NCI-H146 treated with DMSO at 0.1 percent for 48 hours (cell line): ENCODE results near the gene USP27X.

Experiments used
- DNase-seq: peaks from one replicate; lab custom pipeline; 2025; ENCODE audit not compliant: unreplicated experiment; lab: John Stamatoyannopoulos, UW

The USP27X gene

GRCh38 chrX:49880668-49881067, 1.4 kb downstream of the USP27X start:
- DNase-seq, result no peak

GRCh38 chrX:49884290-49884862, 5.1 kb downstream of the USP27X start:
- DNase-seq, result peak; percentile 48

DNA sequence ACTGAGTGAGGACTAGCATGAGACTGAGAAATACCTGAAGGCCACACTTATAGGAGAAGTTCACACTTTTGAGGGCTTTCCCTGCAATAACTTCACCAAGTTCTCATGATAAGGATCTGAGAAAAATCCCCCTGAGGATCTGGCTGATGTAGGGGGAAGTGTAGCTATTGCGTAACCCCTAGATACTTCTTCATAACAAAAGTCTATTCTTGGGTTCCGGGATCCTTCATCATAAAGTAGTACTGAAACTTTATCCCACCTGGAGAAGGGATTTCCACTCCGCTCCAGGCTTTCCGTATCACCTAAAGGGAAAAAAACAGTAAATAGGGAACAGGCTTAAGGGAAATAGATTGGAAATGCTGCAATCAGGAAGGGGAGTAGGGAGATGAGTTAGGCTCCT, 13.3 kb downstream of the USP27X start:
- no peak for DNase-seq

DNA sequence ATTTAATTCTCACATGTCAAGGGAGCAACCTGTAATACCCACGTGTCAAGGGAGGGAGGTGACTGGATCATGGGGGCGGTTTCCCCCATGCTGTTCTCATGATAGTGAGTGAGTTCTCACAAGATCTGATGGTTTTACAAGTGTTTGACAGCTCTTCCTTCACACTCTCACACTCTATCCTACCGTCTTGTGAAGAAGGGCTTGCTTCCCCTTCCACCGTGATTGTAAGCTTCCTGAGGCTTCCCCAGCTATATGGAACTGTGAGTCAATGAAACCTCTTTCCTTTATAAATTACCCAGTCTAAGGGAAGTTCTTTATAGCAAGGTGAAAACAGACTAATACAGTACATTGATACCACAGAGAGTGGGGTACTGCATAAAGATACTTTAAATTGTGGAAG, 17.7 kb downstream of the USP27X start:
- no peak for DNase-seq

DNA sequence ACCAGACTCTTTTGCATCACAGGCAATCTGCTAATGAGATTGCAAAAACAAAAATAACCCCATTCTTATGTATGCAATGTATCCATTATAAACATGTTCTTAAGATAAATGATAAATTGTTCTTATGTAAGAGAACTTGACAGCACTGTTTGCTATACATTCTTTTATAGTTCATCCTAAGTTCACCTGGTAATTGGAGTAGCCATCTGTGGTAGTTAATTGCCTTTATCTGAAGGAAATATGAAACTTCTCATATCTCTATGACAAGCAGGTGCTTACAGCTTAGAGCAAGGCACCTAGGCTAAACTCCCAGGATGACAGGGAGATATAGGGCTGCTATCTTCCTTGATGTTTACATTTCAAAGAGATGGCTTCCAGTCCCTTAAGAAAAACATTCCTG, 21.8 kb downstream of the USP27X start:
- peak; percentile 89 for DNase-seq

GRCh38 chrX:49910344-49910743, 31.1 kb downstream of the USP27X start:
- peak; percentile 60 for DNase-seq

DNA sequence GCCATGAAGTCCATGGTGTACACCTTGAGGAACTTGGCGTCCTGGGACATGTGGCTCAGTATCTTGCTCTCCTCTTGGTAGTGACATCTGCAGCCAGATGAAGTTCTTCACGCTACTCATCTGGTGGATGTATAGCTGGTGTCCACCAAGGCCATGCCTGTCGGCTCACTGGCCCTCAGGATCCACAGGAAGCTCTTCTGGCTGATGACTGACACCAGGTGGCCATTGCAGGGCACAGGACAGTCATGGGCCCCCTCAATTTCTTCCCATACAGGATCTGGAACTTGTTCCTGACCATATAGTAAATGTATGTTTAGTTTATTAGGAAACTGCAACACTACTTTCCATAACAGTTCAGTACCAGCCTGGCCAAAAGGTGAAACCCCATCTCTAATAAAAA, 32.8 kb downstream of the USP27X start:
- DNase-seq, result peak; percentile 12

- DNase-seq, result no peak
Observed at GRCh38 chrX:49912861-49913260, 33.6 kb downstream of the USP27X start.

- DNase-seq, result peak; percentile 47
Observed at GRCh38 chrX:49915361-49916222, 36.3 kb downstream of the USP27X start.

DNA sequence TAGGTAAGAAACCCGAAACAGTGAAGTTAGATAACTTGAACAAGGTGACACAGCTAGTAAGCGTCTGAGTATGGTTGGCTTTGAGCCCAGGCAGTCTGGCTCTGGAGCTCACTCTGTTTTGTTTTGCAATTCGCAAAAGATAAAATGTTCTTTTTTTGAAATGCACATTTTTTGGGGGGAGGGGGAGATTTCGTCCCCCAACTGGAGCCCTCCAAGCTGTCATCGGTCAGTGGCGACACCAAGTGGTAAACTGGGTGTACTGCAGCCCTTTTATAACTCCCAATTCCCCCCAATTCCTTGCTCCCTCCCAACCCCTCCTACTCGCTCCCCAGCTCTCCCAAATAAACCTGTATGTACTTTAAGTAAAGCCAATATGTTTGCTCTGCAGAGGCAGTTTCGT, 40.3 kb downstream of the USP27X start:
- DNase-seq, result peak; percentile 10

DNA sequence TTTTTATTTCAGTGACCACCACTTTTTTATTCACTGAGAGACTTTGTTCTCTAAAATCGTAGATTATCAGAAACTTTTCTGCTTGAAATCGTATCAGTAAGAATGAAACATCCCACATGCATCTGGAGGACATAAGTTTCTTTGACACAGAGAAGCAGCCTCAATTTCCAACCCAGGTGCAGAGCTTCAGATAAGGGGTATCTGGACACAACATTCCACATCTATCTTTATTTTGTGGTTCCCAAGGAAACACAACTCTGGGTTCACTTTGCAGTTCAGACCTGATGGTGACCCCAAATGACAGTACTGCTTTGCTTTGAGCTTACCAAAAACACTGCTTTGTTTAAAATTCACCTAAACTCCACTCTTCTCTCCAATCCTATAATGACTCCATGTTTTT, 41.8 kb downstream of the USP27X start:
- DNase-seq, result no peak

DNA sequence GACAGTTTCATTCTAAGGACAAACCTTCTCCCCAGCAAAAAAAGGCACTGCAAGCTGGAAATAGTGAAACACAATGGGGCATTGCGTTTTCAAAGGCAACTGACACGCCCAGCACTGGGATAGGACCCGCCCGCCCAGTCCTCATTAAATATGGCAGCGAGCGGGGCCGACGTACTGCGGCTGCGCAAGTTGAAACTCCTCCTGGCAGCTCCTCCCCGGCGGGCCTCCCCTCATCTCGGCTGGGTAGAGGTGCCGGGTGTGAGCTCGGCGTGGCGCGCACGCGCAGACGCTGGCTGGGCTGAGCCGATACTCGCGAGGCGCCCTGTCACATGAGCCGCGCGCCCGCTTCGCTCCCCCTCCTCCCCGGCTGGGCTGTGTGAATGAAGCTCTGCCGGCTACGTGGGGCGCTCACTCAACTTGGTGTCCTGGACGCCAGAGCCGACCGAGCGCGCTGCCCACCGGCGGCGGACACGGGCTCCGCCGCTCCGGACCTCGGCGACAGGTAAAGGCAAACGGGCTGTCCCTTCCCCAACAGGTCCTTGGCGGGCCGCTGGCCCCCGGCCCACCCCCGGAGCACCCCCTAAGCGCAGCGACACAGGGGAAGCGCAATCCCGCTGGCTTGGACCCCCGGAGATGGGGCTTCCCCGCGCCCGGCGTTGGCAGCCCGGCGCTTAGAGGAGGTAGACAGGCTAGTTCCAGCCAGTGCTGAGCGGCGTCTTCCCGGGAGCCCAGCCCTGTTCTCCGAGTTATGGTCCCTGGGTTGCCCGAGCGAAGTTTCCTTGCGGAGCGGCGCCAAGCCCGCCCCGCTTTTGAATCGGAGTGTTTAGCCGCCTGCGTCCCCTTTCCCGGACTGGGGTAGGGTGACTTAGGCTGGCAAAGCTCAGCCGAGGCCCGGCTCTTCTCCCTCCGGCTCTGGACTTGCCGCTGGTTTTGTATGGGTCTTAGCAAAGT, 43.3 kb downstream of the USP27X start, which contains the start of gene CLCN5:
CLCN5 (plus strand) TSS at position 306 of the 951 bp plus-strand sequence. CDS start 2,703 bp downstream, outside the sequence.
- DNase-seq, result peak; percentile 84

DNA sequence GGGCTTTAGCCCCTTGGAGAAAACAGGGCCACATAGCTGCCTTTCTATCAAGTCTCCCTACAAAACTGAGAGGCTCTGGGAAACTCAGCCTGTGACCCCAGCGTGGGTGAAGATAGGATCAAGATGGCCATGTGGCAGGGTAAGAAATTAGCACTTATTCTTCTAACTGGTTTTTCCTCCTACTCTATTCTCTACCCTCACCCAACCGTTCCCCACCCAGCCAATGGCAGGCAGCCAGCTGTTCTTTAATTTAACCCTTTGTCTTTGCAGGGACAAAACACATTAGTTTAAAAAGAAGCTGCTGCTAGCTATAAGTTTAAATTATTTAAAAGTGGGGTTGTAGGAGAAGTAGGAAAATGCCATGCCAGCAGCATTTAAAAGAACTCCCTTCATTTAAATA, 45.9 kb downstream of the USP27X start:
- DNase-seq, result no peak

DNA sequence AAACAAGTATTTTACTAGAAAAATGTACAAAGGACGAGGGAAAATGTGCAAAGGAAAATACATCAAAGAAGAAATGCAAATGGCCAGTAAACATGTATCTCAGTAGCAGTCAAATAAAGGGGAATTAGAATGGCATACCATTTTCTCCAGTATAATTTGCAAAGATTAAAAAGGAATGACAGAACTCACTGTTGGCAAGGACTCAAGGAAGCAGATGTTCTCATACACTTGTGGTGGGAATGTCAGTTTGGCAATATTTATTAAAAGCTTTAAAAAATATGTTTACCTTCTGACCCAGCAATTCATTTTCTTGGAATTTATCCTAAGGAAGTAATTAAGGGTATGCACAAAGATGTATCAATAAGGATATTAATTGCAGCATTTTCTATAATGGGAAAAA, 50.8 kb downstream of the USP27X start:
- no peak for DNase-seq
